ENCODE measurements around the gene MIEN1.

The MIEN1 gene

GRCh38 chr17:39696731-39697130 lies 33.6 kb downstream of the MIEN1 start:
- no peak for DNase-seq

GRCh38 chr17:39695089-39695474 lies 35.2 kb downstream of the MIEN1 start:
- DNase-seq, result no peak

DNA sequence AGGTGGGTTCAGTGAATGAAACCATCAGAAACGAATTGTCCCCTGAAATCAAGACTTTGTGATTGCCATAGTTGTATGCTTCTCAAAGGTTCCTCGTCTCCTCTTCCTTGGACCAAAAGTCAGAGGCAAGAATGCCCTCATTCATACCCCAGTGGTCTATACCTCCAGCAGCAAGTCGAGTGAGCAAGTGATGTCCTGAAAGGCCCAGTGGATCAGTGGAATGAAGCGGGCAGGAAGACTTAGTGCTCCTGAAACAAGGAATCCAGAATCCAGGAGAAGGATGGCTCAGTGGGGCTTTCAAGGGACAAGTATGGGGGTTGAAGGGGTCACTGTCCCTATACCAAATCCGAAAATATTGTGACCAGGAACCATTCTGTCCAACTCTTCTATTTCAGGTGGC lies 35.7 kb downstream of the MIEN1 start:
- DNase-seq, result no peak

- no peak for DNase-seq
These were observed 41.4 kb downstream of the MIEN1 start for GRCh38 chr17:39688945-39689344.

DNA sequence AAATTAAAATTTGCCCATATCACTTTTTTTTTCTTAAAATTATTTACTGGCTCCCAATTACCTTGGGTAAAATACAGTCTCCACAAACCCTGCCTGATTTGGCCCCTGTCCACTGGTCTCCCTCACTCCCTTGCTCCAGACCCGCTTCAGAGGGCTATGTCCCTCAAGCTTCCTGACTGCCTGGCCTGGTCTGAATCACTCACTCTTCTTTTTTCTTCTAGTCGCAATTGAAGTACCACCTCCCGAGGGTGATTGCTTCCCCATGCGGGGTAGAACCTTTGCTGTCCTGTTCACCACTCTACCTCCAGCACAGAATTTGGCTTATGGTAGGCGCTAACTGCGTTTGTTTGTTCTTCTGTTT lies 41.9 kb downstream of the MIEN1 start:
- no peak for DNase-seq

DNA sequence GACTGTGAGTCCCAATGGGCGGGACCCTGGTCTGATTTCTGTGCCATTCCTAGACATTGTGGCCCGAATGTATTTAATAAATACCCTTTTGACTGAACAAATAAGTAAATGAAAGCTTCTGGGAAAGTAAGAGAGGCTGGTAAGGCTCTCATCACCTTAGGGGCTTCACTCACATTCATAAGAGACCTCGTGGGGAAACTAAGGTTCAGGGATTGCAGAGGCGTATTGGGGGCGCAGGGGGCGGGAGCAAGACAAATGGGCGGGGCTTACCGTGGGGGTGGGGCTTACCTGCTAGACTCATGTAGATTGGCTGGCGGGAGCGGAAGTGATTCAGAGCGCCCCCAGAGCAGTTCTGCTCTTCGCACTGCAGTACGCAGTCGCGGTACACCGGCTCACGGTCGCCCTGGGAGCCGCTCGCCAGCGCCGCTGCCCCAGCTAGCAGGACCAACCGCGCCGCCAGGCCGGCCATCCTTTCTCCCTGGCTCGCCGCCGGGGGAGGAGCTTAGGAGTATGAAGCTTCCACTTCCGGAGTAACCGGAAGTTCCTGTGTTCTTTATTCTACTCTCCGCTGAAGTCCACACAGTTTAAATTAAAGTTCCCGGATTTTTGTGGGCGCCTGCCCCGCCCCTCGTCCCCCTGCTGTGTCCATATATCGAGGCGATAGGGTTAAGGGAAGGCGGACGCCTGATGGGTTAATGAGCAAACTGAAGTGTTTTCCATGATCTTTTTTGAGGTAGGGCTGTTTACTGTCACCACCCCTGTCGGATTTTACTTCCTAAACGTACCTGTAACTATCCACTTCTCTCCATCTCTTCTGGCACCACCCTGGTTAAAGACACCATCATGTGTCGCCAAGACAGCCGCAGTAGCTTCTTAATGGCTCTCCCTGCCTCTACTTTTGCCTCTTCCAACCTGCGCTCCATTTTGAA lies 42.5 kb downstream of the MIEN1 start, which contains the start of gene PGAP3:
Gene PGAP3, minus strand, starts transcription at position 512 of the 929 bp plus-strand sequence. Its CDS starts 43 bp downstream, at position 469.
- DNase-seq, result peak; percentile 82

GRCh38 chr17:39687101-39687545 lies 43.2 kb downstream of the MIEN1 start:
- DNase-seq, result no peak

- DNase-seq, result no peak
These were observed 45.8 kb downstream of the MIEN1 start for GRCh38 chr17:39684369-39685192.

DNA sequence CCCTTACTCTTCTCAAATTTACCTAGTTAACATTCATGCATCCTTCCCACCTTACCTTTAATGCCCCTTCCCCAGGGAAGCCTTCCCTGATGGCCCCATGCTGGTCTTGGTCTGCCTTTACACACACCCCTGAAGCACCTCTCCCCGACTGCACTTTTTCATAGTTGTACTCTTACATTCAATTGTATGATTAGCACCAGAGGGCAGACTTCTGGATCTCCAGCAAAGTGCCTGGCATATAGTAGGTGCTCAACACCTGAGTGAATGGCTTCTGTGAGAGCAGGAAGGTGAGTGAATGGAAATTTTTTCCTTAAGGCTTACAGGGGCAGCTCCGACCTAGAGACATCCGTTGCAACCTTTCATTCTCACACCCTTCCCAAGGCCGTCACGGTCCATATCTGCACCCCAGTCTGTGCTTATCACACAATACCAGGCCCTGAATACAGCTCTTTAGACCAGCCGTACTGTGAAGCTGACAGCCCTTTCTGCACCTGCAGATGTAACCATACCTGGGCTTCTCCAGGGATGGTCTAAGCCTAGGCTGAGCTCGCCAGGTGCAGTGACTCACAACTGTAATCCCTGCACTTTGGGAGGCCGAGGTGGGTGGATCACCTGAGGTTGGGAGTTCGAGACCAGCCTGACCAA lies 46.9 kb downstream of the MIEN1 start:
- no peak for DNase-seq

- peak; percentile 19 for DNase-seq
These were observed 50.7 kb downstream of the MIEN1 start for GRCh38 chr17:39679521-39680192.
